ENCODE results near the gene CMTM3. TPM values are rescaled to one million over a fixed set of nuclear protein-coding genes. Genes with fewer than 3 reads are reported as not detected.

Gene CMTM3
- total and polyA plus RNA-seq, 9 of the 15 experiments (the other 6 are each of a cell fraction or from before 2014, with no cell fraction given), result 4.6 to 33.4 (median 17.5) TPM

DNA sequence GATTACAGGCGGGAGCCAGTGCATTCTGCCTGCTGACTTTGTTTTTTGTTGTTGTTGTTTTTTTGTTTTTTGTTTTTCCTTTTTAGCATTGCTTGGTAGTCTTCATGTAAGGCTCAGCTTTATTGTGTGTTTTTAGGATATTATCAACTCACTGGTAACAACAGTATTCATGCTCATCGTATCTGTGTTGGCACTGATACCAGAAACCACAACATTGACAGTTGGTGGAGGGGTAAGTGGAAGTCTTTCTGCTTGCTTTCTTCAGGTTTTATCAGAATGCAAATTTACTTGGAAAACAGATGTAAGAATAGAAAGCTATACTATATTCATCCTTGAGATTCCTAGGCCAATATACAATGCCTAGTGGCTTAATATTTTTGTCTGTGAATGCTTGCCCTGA lies 41.5 kb upstream of the CMTM3 start (continued):
- TF ChIP-seq, protein P1, sequence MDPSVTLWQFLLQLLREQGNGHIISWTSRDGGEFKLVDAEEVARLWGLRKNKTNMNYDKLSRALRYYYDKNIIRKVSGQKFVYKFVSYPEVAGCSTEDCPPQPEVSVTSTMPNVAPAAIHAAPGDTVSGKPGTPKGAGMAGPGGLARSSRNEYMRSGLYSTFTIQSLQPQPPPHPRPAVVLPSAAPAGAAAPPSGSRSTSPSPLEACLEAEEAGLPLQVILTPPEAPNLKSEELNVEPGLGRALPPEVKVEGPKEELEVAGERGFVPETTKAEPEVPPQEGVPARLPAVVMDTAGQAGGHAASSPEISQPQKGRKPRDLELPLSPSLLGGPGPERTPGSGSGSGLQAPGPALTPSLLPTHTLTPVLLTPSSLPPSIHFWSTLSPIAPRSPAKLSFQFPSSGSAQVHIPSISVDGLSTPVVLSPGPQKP (CRISPR knock-in tag; IDR thresholded peaks at IDR 0.05), result no peak
- no peak for TF ChIP-seq ZNF354B (CRISPR knock-in tag; IDR thresholded peaks at IDR 0.05)
- TF ChIP-seq NUFIP1 (IDR thresholded peaks at IDR 0.05; ENCODE audit: partially characterized antibody), result no peak

DNA sequence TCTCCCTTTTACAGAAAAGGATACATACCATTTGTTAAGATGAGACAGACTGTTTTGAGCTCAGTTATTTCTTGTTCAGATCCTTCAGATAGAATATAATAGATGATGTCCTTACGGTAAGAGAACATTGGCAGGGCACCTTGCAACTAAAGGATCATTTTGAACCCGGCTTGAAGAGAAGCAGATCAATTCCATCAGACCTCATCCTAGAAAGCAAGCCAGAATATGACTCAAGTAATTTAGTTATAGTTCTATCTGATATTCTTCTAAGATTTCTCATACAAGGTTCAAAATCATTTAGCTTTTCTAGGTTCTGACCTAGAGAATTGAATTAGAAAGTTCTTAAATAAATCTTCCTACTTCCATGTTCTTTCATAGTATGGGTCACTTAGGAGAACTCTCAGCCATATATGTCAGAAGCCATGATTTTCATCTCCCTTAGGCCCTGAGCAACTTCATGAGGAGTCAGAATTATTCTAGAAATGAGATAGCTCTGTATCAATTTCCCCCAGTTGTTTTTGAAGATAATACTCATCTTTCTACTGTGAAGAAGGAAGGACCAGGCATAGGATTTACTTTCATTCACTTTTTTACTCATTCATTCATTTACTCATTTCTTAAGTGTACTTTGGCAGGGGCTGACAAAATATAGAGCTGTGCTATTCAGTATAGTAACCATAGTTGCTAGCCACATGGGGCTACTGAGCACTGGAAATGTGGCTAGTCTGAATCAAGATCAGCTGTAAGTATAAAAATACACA lies 40.8 kb upstream of the CMTM3 start:
- H2AFZ ChIP-seq (ENCODE audit: low read depth, low read length), result no peak overlapping the region
- DNase-seq (ENCODE audit: extremely low read depth in 1 of 4, low spot score in 3 of 4), result no peak
- WGBS (ENCODE audit: insufficient coverage, low coverage, missing lambda C conversion rate), result 93% methylated on average over 2 of the region's 2 CpGs
- H3K9me1 ChIP-seq (ENCODE audit: control insufficient read depth, insufficient read depth, low read length), result no peaks in the 10 kb centered on the region
- TF ChIP-seq TEAD2 (tag; IDR thresholded peaks at IDR 0.05) (no peak), SPI1 (IDR thresholded peaks at IDR 0.05; ENCODE audit: borderline replicate concordance, low read depth, low read length) (no peak), ILF3 (IDR thresholded peaks at IDR 0.05; ENCODE audit: borderline replicate concordance) (no peak), ZKSCAN3 (CRISPR knock-in tag; IDR thresholded peaks at IDR 0.05) (no peak), NFATC3 (IDR thresholded peaks at IDR 0.05) (no peak), RBM34 (IDR thresholded peaks at IDR 0.05; ENCODE audit: borderline replicate concordance, insufficient read depth, low read length) (no peak), YBX1 (IDR thresholded peaks at IDR 0.05) (no peak), EGR1 (conservative IDR thresholded peaks at IDR 0.05) (no peak), ZNF134 (CRISPR knock-in tag; conservative IDR thresholded peaks at IDR 0.05) (no peak), NELFE (IDR thresholded peaks at IDR 0.05; ENCODE audit: insufficient read depth, insufficient read length) (no peak), ZC3H4 (CRISPR knock-in tag; IDR thresholded peaks at IDR 0.05; ENCODE audit: borderline replicate concordance) (no peak), NBN (IDR thresholded peaks at IDR 0.05; ENCODE audit: low read depth) (no peak), ZNF165 (CRISPR knock-in tag; IDR thresholded peaks at IDR 0.05; ENCODE audit: borderline replicate concordance) (no peak), SIN3B (IDR thresholded peaks at IDR 0.05; ENCODE audit: low read depth) (no peak), GATA2 (CRISPR knock-in tag; IDR thresholded peaks at IDR 0.05) (no peak)
- TF ChIP-seq, protein P2, sequence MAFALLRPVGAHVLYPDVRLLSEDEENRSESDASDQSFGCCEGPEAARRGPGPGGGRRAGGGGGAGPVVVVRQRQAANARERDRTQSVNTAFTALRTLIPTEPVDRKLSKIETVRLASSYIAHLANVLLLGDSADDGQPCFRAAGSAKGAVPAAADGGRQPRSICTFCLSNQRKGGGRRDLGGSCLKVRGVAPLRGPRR (CRISPR knock-in tag; IDR thresholded peaks at IDR 0.05), result no peak
- ChIA-PET POLR2A (interaction anchor here (1.3 to 2.1 kb wide), 3 partner anchors 9 to 13 kb away, joined by 3 to 11 read pairs (median 6); no protein-coding TSS in a partner anchor), CTCF (ENCODE audit: low intra/inter-chr PET ratio) (interaction anchor here (0.6 kb wide), 1 partner anchor 45 kb away, joined by 5 read pairs; no protein-coding TSS in a partner anchor)
- ATAC-seq, result no peak
- no peaks in the 10 kb centered on the region for H3K79me2 ChIP-seq (ENCODE audit: control insufficient read depth, insufficient read depth, low read length)
- FAIRE-seq, result no peak
- no peaks in the 10 kb centered on the region for H3K9me3 ChIP-seq (replicated peaks; ENCODE audit: control insufficient read depth, insufficient read depth, low read depth, low read length)
- intact Hi-C loops (cut with micrococcal nuclease), result no loop called here
- BruUV-seq (replicated peaks), result no TSS peak
- no peaks in the 10 kb centered on the region for H4K20me1 ChIP-seq (replicated peaks; ENCODE audit: control insufficient read depth, insufficient read depth, low read length)
- peaks cover 70% of the 10 kb centered on the region for H3K36me3 ChIP-seq (ENCODE audit: control insufficient read depth, insufficient read depth, low read length)
- peaks cover 3 to 8% of the 10 kb centered on the region in 2 experiments; a peak in 3 of 5 replicates for H3K4me1 ChIP-seq (replicated peaks in 1 of 2; ENCODE audit: control insufficient read depth in 2 of 2, insufficient read depth in 2 of 2, low read length in 2 of 2)
- no peak overlapping the region for H3K4me3 ChIP-seq
- no peak overlapping the region for H3K9ac ChIP-seq (ENCODE audit: insufficient read depth in 1 of 2, low read depth in 2 of 2, low read length in 2 of 2)
- H3K27me3 ChIP-seq (ENCODE audit: control insufficient read depth in 2 of 2, insufficient read depth in 2 of 2, low read length in 2 of 2), result no peaks in the 10 kb centered on the region
- in situ Hi-C loops (cut with MboI), result no loop called here
- no peak overlapping the region for H3K4me2 ChIP-seq (ENCODE audit: insufficient read depth, low read length)
- no peak overlapping the region for H3K27ac ChIP-seq (ENCODE audit: extremely low read depth, low read depth, low read length)
